Stimulated activated CD4-positive, alpha-beta T cell treated with anti-CD3 and anti-CD28 coated beads, TNF-alpha, amount 100 ng/mL, for 48 hours (primary cell): Measurements from ENCODE around the gene CEACAM4.

Experiments
- DNase-seq, 3 donors: peaks; one replicate each; pipeline ENCODE4 v3.0.0-alpha.2; 2020; ENCODE audit warnings: low read depth in 3 of 3

CEACAM4 gene

DNA sequence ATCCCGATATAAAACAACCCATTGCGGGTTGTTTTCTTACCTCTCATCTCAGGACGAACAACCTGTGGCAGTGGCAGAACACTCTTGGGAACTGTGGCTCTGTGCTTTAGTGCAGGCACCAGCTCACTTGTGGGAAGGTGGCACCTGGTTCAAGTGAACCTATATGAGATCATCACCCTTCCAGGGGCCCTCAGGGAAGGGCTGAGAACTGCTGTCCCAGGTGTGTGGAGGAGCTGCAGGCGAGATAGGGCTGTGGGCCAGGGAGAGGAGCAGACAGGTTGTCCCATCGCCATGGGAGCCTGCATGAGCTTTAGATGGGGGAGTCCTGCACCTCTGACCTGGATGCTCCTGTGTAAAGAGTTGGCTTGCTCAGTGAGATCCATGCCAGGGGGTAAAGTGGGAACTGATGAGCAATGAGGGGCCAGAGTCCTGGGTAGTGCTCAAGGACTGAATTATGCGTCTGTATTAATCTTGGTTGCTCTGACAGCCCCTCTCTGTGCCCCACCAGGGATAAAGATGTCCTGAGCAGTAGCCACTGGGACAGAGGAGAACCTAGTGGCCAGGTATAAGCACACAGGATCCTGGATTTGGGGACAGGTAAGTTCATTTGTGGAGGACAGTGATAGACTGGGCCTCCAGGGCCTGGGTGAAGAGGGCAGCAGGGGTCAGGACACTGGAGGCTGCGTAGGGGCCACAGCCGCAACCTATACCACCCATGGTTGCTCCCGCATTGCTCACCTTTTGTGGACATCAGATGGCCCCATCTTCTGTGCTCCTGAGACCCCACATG, 8.7 kb downstream of the CEACAM4 start:
- DNase-seq: no peak

DNA sequence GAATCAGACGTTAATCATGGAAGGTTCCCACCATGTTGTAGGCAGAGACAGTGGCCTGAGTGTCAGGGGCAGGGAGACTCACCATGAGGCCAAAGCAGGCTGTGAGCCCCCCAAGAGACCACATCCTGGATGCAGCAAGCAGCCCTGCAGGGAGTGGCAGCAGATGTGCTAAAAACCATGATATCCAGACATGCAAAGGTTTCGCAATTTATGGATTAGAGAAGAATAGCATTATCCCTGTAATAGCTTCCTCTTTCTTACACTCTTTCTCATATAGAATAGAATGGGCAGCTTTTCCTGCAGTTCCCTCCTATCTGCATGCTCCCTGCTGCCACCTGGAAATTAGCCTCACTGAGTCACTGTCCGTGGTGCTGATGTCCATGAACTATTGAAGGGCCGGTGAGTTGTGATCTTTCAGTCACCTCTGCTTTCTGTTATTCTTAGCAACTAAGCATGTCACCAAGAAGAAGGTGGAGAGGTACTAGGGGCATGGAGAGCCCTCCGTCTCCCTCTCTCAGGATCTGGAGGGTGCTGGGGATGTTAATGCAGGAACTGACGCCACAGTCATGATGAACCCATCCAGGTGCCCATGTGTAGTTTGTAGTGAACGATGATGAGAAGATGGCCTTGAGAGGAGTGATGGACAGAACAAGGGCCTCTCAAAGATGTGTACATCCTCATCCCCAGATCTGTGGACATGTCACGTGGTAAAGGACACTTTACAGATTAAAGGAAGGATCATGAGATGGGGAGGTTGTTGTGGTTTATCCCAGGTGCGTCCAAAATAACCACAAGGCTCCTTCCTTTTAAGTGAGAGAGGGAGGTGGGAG, 9.9 kb downstream of the CEACAM4 start:
- no peak for DNase-seq

DNA sequence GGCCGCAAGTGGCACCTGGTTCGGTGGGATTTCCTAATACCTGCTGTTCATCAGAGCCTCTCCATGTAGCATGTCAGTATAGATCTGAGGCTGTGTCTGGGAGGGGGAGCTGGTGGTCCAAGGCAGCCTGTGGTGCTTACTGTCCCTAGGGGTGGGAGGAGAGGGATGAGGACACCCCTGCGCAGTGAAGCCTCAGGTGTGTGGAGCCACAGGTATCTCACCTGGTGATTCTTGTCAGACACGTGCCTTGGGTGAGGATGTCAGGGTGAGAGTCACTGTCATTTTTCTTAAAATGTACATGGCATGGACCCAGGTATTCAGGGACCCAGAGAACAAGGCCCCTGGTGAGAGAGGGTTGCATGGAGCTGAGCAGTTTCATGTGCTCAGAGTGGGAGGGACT, 11.7 kb downstream of the CEACAM4 start:
- DNase-seq: no peak

DNA sequence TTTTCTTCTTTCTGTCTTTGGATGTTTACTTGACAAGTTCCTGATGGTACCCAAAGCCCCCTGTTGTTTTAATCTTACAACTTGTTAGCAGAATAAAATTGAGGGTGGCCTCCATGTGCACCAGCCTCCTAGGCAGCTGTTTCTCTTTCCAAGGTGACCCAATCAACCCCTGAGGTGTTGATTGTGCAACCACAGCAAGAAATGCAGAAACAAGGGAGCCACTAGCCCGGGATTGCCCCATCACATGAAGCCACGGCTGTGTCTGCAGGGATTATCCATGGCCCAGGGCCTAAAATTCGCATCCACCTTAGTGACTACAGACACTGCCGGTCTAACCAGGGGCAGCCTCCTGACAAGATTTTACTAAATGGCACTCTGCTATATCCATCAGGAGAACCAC, 14.4 kb downstream of the CEACAM4 start:
- no peak for DNase-seq

DNA sequence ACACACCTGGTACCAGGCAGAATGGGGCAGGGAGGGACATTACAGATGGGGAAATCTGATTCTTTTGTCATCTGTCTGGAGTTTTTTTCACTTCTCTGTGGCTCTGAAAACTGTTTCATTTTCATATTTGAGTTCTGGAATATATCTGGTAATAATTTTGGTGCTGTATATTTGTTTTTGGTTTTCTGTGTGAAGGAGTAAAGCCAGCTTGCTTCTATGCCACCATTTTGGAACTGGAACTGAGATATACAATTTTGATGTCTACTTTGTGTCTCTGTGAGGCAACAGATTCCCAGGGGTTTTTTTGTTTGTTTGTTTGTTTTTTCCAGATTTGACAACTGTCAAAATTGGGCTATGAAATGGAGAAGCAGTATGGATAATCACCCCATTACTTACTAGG, 16.1 kb downstream of the CEACAM4 start:
- DNase-seq: no peak

DNA sequence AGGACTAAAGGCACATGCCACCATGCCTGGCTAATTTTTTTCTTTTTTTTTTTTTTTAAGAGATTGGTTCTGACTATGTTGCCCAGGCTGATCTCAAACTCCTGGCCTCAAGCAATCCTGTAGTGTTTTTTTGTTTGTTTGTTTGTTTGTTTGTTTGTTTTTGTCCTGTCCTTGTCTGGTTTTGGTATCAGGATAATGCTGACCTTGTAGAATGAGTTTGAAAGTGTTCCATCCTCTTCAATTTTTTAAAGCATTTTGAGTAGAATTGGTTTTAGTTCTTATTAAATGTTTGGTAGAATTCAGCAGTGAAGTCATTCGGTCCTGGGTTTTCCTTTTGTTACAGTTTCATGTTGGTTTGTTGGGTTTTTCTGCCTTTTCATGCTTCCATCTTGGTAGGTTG, 19.2 kb downstream of the CEACAM4 start:
- DNase-seq: no peak

DNA sequence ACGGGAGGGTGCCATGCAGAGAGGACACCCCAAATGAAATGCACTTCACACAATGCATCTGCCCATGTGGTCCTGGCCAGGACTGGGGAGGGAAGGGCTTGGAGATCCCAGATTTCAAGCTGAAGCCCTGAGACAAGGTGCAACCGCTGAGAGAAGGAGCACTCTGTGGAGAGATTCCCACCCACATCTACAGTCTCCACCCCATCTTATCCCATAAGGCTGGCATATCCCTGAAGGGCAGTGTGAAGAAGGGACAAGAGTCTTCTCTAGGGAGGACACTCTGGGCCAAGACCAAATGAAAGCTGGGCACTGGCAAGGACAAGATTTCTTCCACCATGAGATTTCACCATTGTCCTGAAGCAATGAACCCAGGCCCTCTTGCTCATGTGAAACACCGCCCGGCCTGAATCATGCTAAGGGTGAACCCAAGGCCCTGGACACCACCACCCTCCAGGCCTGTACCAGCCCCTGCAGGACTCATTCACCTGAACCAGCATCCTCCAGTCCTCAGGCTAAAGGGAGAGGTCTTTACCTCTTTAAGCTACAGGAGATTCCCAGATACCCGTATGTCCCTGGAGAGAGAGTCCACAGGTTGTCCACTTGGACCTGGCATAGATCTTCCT, 20.5 kb downstream of the CEACAM4 start:
- DNase-seq: no peak

DNA sequence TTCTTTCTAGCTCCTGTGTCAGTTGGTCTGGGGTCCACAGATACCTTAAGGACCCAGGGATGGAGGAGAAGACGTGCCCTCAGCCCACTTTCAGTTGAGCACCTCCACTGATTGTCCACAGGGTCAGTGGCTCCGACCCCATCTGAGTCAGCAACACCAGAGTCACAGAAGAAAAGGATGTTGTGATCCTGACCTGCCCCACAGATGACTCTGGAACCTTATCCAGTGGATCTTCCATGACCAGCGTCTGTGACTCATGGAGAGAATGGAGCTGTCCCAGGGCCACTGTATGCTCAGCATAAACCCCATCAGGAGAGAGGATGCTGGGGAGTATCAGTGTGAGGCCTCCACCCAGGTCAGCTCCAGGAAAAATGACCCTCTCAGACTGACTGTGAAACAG, 22.0 kb downstream of the CEACAM4 start:
- no peak for DNase-seq

DNA sequence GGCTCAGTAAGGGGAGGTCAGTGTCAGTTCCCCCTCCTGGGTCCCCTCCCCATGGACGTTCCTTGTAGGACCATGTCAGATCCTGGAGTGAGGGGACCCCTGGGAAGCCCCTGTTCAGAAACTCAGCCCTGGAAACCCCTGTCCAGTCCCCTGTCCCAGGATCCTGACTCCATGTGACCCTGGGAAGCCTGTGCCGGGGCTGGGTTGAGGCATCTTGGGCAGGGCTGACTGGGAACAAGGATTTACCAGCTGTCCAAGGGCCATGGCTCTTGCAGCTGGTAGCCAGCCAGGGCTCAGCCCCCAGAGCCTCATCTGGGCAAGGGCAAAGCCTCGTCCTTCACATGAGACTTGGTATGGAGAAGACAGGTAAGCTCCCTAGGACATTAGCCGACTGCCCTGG, 25.1 kb downstream of the CEACAM4 start:
- DNase-seq: no peak

DNA sequence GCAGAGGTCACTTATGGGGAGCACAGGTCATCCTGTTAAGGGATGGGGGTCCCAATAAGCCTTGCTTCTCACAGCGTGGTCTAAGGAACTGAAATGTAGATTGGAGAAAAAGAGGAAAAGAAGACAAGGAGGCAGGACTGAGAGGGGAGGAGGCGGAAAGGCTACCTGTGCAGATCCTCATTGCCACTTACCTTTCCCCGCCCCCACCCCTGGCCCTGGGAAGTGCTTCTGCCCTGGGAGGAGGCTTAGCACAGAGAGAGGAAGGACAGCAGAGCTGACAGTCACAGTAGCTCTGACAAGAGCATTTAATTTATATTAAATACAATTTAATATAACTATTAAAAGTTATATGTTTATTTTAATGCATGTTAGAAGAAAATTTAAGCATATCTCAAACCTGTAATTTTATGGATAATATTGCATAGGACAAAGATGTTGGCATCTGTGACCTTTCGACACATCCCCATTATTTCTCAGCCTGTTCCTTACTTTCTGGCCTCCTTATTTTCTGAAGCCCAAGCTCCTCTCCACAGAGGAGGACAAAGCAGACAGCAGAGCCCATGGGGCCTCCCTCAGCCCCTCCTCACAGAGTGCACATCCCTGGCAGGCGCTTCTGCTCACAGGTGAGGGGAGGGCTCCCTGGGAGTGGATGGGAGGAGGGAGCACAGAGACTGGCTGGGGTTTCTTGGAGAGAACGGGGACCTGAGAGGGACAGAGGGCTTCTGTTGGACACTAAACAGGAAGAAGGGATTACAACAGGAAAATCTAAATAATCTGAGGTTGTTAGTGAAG, 27.5 kb downstream of the CEACAM4 start:
- DNase-seq: no peak

DNA sequence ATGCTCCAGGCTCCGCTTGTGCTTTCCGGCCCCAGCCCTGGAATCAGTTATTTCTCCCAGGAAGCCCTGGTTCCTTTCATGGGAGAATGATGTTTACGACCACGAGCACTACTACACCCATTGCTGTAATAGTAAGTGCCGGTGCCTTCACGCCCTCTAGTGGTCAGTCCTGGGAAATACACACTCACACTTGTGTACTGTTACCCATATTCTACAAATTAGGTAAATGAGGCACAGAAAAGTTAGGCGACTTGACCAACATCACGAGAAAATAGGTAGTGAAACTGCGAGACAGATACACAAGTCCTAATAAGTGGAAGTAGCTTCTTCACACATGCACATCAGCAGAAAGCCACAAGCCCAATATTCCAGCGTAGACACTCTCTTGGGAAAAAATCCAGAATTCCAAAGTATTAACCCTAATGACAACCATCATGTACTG, 29.3 kb downstream of the CEACAM4 start:
- DNase-seq: peak; percentile 52 to 68 (median 64)

DNA sequence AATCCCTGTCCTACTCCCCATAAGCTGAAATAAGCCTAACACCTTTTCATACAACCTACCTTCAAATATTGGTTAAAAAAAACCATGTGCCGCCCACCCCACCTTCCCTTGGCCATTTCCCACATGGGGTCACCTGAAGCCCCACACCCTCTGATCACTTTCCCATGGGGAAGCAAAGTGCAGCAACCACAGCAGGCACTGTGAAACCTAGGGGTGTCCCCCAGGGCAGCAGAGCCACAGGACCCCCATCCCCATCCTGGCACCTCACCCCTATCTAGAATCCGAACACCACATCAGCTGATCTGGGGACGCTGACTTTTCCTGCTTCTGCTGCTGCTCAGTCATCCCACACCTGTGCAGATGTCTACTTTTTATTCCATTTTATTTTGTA, 31.0 kb downstream of the CEACAM4 start:
- no peak for DNase-seq

DNA sequence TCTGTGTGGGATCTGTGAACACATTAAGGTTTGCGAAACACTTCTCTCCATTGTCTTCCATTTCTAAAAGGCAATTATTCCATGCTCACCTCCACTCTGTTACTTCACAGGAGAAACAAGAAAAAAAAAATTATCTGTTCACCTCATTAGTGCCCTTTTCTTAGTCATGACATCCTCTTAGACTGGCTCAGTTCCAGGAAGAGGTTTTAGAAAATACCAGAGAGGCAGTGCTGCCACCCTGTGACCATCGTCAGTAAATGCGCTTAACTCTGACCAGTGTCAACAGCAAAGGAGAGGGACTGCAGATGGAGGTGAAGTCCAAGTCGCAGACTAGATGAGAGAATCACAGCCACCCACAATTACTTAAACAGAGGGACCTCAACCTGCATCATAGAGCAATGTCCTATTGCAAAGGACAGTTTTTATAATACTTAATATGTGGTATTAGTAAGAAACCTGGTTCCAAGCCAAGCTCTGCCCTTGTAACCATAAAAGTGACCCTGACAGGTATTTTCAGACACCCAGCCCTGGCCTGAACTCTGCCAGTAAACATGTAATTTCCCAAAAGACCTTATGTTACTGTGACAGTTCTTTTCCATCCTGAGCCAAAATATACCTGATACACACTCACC, 31.5 kb downstream of the CEACAM4 start:
- peak; percentile 40 to 58 (median 54) for DNase-seq

DNA sequence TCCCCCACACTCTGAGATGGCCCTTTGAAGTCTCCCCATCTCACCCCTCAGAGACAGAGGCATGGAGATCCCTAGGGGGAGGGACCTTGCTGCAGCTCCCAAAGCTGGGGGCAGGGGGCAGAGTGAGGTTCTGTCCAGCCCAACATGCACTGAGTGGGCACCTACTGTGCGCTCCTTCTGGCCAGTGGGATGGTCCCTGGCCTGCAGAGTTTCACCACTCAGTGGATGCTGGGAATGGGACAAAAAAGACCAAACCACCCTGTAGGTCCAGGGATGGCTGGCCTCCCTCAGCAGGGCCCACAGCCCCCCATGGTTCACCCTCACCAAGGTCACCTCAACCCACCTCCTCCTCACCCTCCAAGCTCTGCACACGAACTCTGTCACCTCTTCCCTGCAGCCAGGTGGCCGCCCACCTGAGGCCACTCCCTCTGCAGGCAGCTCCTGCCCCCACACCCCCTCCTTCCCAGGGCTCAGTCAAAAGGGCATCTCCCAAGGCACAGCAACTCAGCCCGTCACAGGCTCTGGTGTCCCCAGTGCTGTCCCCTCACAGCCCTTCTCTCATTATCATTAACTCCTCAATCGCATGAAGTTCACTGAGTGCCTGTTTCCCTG, 34.8 kb downstream of the CEACAM4 start:
- DNase-seq: no peak

DNA sequence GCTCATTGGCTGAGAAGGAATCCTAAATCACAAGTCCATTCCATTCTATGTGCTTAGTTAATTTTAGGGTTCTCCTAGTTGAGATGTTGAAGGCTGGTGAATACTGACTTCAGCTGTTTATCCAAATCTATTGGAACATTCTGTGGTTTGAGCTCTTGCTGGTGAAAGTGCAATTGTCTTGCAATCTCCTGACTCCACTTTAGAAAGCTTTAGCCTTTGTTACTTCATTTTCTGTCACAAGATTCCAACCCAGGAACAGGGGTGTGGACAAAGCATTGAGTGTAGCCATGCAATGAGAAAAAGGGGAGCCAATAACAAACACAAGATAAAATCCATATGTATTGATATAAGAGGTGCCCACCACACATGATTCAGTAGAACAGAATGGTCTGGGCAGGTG, 35.9 kb downstream of the CEACAM4 start:
- no peak for DNase-seq

DNA sequence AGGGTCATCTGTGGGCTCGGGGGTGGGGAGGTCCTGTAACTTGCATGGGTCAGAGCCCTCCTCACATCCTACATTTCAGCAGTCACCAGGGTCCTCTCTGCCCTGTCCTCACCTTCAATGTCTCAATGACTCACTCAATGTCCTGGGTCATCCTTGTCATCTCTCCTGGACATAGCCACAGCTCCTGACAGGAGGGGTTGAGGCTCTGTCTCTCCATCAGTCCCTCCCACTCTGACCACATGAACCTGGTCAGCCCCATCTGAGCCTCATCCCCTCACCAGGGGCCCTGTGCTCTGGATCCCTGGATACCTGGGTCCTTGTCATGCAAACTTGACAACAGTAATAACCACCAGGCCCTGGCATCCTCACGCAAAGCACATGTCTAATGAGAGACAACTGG, 37.5 kb downstream of the CEACAM4 start:
- no peak for DNase-seq

DNA sequence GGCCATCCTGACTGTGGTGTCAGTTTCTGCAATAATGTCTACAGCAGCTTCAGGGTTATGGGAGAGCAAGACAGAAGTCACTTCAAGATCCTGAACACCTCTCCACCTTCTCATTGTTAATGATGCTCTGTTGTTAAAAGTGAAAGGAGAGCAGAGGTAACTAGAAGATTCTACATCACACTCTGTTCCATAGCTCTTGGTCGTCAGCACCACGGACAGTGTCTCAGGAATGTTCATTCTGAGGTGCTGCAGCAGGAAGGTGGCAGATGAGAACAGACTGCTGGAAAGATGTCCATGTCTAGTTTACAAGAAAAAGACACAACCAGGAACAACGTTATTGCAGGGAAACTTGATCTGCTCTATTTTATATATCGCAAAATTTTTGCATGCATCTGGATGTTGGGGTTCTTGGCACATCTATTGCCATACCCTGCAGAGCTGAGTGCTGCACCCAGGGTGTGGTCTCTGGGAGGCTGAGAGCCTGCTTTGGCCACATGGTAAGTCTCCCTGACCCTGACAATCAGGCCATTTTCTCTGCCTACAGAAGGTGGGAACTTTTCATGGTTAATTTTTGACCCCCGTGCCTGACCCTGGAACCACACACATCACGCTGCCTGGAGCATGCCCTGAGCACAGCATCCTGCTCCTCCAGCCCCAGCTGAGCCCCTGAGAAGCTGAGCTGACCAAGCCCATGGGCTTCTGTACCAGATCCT, 38.2 kb downstream of the CEACAM4 start:
- DNase-seq: no peak

DNA sequence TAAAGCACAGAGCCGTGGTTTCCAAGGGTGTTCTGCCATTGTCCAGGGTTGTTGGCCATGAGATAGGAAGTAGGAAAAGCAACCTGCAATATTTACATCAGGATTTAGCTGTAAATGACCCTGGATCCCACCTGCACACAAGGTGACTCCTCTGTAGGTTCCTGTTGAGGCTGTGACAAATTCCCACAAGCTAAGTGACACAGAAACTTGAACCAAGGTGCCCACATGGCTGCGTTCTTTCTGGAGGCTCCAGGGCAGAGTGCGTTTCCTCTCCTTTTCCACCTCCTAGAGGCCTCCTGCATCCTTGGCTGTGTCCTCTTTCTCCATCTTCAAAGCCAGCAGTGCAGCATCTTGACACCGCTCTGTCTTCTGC, 39.0 kb downstream of the CEACAM4 start:
- no peak for DNase-seq

DNA sequence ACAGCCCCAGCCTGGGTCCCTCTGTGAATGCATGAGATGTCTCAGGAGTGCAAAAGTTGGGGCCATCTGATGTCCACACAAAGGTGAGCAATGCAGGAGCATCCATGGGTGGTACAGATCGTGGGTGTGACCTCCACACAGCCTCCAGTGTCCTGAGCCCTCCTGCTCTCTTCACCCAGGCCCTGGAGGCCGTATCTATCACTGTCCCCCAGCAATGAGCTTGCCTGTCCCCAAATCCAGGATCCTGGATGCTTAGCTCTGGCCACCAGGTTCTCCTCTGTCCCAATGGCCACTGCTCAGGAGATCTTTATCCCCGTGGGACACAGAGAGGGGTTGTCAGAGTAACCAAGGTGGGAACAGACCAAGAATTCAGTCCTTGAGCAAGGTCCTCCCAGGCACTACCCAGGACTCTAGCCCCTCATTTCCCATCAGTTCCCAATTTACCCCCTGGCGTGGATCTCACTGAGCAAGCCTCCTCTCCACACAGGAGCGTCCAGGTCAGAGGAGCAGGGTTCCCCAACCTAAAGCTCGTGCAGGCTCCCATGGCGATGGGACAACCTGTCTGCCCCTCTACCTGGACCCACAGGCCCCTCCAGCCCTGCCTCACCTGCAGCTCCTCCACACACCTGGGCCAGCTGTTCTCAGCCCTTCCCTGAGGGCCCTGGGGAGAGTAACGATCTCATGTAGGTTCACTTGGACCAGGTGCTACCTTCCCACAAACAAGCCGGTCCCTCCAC, 39.6 kb downstream of the CEACAM4 start:
- DNase-seq: no peak

DNA sequence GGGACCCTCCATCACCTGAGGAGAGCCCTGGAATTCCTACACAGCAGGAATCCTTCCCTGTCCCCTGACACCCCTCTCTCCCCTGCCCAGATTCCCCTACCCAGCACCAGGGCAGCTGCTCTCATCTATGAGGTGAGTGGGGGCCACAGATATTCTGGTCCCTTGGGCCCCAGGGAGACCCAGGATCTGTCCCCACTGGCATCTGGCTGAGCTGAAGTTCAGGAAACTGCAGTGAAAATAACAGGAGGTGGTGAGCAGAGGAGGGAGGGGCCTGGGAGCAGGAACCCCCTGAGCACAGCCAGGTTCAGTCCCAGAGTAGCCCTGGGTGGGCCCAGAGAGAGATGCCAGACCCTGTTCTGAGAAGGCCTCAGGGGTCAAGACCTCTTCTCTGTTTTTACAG, 40.8 kb downstream of the CEACAM4 start:
- DNase-seq: no peak
